GM12875 (cell line): ENCODE results near the gene HDAC9.

Experiments
- H3K4me3 ChIP-seq: one replicate; pipeline ENCODE4 v1.5.1; 2011; ENCODE audit warnings: low read depth, low read length, control low read depth
- TF ChIP-seq, protein P1 (sequence below): IDR thresholded peaks from 2 replicates; pipeline ENCODE4 v1.5.1; 2011; ENCODE audit warnings: low read depth, mild to moderate bottlenecking, control low read depth, inconsistent platforms, low read length, moderate library complexity, borderline replicate concordance; ENCODE audit not compliant: insufficient read depth

The HDAC9 gene

DNA sequence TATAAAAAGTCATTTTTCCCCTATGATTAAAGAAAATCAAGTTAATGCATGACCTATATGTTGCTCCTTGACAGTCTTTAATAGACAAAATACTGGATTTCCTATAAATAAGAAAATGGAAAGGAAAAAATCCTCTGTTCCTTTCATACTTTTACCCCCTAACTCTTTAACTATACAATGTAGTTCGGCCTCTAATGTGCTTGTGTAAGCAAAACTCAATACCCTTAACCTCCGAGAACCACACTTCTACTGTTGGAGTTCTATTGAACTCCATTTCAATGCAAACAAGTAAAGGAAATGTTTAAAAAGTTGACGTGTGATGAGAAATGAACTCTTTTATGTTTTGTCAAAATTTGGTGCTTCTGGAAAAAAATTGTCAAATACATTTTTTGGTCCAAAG is 36.0 kb downstream of the HDAC9 start:
- TF ChIP-seq, protein P1, sequence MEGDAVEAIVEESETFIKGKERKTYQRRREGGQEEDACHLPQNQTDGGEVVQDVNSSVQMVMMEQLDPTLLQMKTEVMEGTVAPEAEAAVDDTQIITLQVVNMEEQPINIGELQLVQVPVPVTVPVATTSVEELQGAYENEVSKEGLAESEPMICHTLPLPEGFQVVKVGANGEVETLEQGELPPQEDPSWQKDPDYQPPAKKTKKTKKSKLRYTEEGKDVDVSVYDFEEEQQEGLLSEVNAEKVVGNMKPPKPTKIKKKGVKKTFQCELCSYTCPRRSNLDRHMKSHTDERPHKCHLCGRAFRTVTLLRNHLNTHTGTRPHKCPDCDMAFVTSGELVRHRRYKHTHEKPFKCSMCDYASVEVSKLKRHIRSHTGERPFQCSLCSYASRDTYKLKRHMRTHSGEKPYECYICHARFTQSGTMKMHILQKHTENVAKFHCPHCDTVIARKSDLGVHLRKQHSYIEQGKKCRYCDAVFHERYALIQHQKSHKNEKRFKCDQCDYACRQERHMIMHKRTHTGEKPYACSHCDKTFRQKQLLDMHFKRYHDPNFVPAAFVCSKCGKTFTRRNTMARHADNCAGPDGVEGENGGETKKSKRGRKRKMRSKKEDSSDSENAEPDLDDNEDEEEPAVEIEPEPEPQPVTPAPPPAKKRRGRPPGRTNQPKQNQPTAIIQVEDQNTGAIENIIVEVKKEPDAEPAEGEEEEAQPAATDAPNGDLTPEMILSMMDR, result no peak
- no peak overlapping the region for H3K4me3 ChIP-seq

DNA sequence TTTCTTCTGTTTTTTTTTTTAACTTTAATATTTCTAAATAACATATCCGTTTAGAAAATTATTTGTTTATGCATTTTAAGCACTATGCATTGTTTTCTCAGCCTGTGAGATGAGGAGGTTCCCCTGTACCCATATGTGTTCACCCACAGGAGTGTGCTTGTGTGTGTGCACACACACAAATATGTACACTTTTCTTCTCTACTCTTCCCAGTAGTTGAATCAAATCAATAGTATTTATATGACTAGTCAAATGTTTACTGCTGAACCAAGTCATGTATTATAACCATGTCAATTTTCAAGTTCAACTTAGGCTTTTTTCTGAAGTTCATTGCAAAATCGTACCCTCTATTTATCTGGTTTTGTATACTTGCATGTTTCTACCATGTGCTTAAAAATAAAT is 37.3 kb downstream of the HDAC9 start:
- H3K4me3 ChIP-seq, result no peak overlapping the region
- TF ChIP-seq, protein P1, result no peak

DNA sequence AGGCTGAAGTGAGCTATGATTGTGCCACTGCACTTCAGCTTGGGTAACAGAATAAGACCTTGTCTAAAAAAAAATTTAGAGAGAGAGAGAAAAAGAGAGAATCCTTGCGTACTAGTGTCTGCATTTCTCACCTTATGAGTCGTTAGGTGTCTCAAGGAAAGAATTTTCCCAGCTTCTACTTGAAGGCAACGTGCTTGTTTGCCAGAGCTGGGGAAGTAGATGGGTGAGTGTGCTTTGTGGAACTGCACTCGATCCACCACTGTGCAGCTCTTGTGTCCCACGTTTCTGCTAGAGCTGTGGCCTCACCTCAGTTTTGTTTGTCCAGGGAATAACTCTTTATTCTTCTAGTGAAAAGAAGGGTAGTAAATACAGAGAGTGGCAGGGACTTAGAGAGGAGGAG is 38.9 kb downstream of the HDAC9 start:
- peak overlapping the region; percentile 8 for H3K4me3 ChIP-seq
- TF ChIP-seq, protein P1, result no peak

- no peak overlapping the region for H3K4me3 ChIP-seq
- TF ChIP-seq, protein P1, result no peak
Observed at GRCh38 chr7:18535810-18536415, 40.4 kb downstream of the HDAC9 start.

- TF ChIP-seq, protein P1, result no peak
- H3K4me3 ChIP-seq, result no peak overlapping the region
Observed at GRCh38 chr7:18536486-18536885, 40.9 kb downstream of the HDAC9 start.

DNA sequence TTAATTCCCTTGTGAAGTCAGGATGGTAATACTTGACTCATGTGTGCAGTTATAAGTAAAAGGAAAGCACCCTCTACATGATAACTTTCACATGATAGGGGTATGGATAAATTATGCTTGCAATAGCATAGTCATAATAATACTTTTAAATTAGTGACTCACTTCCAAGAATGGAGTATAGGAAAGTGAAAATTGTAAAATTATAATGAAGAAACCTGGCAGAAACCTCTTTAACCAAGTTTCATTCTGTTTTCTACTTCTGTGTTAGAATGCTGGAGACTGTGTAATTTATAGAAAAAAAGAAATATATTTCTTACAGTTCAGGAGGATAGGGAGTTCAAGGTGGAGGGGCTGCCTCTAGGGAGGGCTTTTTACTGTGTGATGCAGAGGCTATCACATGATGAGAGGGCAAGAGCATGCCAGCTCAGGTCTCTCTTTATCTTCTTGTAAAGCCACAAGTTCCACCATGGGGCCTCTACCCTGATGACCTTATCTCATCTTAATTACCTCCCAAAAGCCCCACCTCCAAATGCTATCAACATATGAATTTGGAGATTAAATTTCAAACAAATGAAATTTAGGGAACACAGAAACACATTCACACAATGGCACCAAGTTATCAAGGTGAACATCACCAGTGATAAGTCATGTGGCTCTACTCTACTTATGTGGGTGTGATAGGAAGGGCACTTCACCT is 43.2 kb downstream of the HDAC9 start:
- TF ChIP-seq, protein P1, result no peak
- H3K4me3 ChIP-seq, result no peak overlapping the region

DNA sequence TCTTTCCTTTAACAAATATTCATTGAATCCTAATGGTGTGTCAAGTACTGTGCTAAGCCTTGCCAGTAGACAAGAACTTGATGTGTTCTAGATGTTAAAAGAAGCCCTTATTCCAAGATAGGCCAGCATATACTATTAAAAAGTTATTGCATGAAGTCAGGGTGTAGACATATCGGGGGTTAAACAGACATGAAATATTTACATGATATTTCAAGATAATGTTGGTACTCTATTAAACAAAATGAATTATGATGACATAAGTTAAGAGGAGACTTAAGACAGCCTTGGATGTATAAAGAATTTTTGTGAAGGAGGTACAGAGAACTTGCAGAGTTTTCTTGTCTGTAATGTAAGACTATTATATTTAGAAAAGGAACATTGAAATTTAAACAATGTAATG is 44.8 kb downstream of the HDAC9 start:
- TF ChIP-seq, protein P1, result no peak
- H3K4me3 ChIP-seq, result no peak overlapping the region
